ENCODE results near the gene CACNB1. TPM values are rescaled to one million over a fixed set of nuclear protein-coding genes. Genes with fewer than 3 reads are reported as not detected.

CACNB1 gene
- polyA plus RNA-seq, 1 donor (not counting 4 experiments of a cell fraction or from before 2014, with no cell fraction given) = 4.0 TPM

DNA sequence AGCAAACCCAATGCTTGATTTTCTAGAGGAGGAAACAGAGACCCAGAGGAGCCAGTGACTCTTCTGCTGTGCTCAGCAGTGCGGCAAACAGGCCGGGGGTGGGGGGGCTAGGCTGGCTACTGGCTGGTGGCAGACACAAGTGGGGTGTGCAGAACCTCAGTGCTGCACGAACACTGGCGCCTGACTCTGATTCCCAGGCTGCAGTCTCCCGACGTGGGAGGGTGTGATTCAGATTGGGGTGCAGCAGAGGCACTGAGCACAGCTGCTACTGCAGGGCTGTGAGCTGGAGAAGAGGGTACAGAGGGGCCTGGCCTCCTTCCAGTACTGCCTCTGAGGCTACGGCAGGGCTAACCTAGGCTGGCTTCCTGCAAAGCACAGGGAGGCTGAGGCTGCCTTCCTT, 10.7 kb upstream of the CACNB1 start:
- no peak for FAIRE-seq
- H3K4me2 ChIP-seq (ENCODE audit: control insufficient read depth, extremely low read depth, insufficient read depth, low read depth, low read length) = no peak overlapping the region
- no peak for TF ChIP-seq EZH2 (IDR thresholded peaks at IDR 0.05; ENCODE audit: low read length)
- no peaks in the 10 kb centered on the region for H3K9me1 ChIP-seq (ENCODE audit: control insufficient read depth, extremely low read depth, insufficient read depth, low read length)
- DNase-seq (ENCODE audit: low read depth, low spot score) = no peak
- peaks cover 4% of the 10 kb centered on the region for H4K20me1 ChIP-seq (ENCODE audit: control insufficient read depth, extremely low read depth, insufficient read depth, low read length)
- H3K79me2 ChIP-seq (ENCODE audit: control insufficient read depth, insufficient read depth, low read length) = no peaks in the 10 kb centered on the region
- H3K4me1 ChIP-seq (ENCODE audit: control insufficient read depth, extremely low read depth, insufficient read depth, low read length) = peaks cover 10% of the 10 kb centered on the region
- peaks cover 14 to 19% of the 10 kb centered on the region in 2 experiments for H3K36me3 ChIP-seq (ENCODE audit: control insufficient read depth in 2 of 2, extremely low read depth in 1 of 2, insufficient read depth in 2 of 2, low read length in 2 of 2)
- peaks cover 41% of the 10 kb centered on the region for H3K27me3 ChIP-seq (ENCODE audit: control insufficient read depth, extremely low read depth, insufficient read depth, low read length)
- H3K27ac ChIP-seq (ENCODE audit: control insufficient read depth, insufficient read depth, low read length) = no peak overlapping the region
- dilution Hi-C loops (cut with MboI; ENCODE audit: extremely low pct_ligation_motif_present, low sequenced_read_pairs) = no loop called here
- no peaks in the 10 kb centered on the region for H3K9me3 ChIP-seq (ENCODE audit: control insufficient read depth, low read depth, low read length)
- no peak overlapping the region for H3K4me3 ChIP-seq (ENCODE audit: control insufficient read depth in 2 of 3, extremely low read depth in 1 of 3, insufficient read depth in 2 of 3, low read depth in 1 of 3, low read length in 3 of 3)
- no peak overlapping the region for H2AFZ ChIP-seq (ENCODE audit: control insufficient read depth, low read length)
- H3K9ac ChIP-seq (ENCODE audit: control insufficient read depth, extremely low read depth, insufficient read depth, low read length) = no peak overlapping the region

DNA sequence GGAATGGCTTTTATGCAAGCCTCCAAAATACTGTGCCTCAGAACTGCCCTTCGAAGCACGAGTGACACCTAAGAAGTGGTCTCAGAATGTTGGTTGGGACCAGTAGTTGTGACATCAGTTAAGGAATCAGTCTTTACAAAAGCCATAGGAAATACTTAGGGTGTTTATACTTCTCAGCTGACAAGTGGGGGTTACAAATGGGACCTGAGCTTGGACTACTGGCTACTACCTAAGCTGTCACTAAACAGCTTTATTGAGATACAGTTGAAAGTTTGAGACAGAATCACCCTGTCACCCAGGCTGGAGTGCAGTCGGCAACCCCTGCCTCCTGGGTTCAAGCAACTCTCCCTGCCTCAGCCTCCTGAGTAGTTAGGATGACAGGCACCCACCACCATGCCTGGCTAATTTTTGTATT, 7.7 kb upstream of the CACNB1 start:
- Histone ChIP-seq H3K27ac (ENCODE audit: control insufficient read depth, insufficient read depth, low read length) (no peak overlapping the region), H3K9ac (ENCODE audit: control insufficient read depth, extremely low read depth, insufficient read depth, low read length) (no peak overlapping the region), H3K9me1 (ENCODE audit: control insufficient read depth, extremely low read depth, insufficient read depth, low read length) (no peaks in the 10 kb centered on the region), H3K4me2 (ENCODE audit: control insufficient read depth, extremely low read depth, insufficient read depth, low read depth, low read length) (no peak overlapping the region), H3K79me2 (ENCODE audit: control insufficient read depth, insufficient read depth, low read length) (peaks cover 28% of the 10 kb centered on the region), H3K27me3 (ENCODE audit: control insufficient read depth, extremely low read depth, insufficient read depth, low read length) (peaks cover 16% of the 10 kb centered on the region), H4K20me1 (ENCODE audit: control insufficient read depth, extremely low read depth, insufficient read depth, low read length) (peaks cover 14% of the 10 kb centered on the region), H3K9me3 (ENCODE audit: control insufficient read depth, low read depth, low read length) (no peaks in the 10 kb centered on the region), H3K4me1 (ENCODE audit: control insufficient read depth, extremely low read depth, insufficient read depth, low read length) (peaks cover 20% of the 10 kb centered on the region), H3K36me3 (ENCODE audit: control insufficient read depth in 2 of 2, extremely low read depth in 1 of 2, insufficient read depth in 2 of 2, low read length in 2 of 2) (peaks cover 22 to 31% of the 10 kb centered on the region in 2 experiments), H3K4me3 (ENCODE audit: control insufficient read depth in 2 of 3, extremely low read depth in 1 of 3, insufficient read depth in 2 of 3, low read depth in 1 of 3, low read length in 3 of 3) (no peak overlapping the region), H2AFZ (ENCODE audit: control insufficient read depth, low read length) (no peak overlapping the region)
- no peak for FAIRE-seq
- TF ChIP-seq, protein P1, sequence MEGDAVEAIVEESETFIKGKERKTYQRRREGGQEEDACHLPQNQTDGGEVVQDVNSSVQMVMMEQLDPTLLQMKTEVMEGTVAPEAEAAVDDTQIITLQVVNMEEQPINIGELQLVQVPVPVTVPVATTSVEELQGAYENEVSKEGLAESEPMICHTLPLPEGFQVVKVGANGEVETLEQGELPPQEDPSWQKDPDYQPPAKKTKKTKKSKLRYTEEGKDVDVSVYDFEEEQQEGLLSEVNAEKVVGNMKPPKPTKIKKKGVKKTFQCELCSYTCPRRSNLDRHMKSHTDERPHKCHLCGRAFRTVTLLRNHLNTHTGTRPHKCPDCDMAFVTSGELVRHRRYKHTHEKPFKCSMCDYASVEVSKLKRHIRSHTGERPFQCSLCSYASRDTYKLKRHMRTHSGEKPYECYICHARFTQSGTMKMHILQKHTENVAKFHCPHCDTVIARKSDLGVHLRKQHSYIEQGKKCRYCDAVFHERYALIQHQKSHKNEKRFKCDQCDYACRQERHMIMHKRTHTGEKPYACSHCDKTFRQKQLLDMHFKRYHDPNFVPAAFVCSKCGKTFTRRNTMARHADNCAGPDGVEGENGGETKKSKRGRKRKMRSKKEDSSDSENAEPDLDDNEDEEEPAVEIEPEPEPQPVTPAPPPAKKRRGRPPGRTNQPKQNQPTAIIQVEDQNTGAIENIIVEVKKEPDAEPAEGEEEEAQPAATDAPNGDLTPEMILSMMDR (optimal IDR thresholded peaks at IDR 0.05 in 1 of 3, IDR thresholded peaks at IDR 0.05 in 1 of 3, conservative IDR thresholded peaks at IDR 0.05 in 1 of 3; ENCODE audit: extremely low read depth in 1 of 3, insufficient read depth in 2 of 3, low read length in 3 of 3) = no peak
- no peak for TF ChIP-seq EZH2 (IDR thresholded peaks at IDR 0.05; ENCODE audit: low read length)
- DNase-seq (ENCODE audit: low read depth, low spot score) = no peak
- dilution Hi-C loops (cut with MboI; ENCODE audit: extremely low pct_ligation_motif_present, low sequenced_read_pairs) = no loop called here

DNA sequence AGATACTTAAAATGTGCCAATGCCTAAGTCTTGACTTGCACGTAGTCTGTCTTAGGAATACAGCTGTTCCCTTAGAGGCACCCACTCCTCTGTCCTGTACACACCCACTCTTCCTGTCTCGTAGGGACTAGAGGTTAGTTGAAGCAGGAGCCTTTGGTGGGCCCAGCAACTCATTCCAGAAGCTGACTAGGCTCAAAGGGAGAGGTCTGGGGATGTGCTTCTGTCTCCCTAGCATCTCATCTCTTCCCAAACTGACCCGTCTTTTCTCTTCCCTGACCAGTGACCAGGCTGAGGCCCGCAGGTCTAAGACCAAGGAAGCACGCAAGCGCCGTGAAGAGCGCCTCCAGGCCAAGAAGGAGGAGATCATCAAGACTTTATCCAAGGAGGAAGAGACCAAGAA, 6.8 kb upstream of the CACNB1 start:
- DNase-seq (ENCODE audit: low read depth, low spot score) = no peak
- no peak for TF ChIP-seq EZH2 (IDR thresholded peaks at IDR 0.05; ENCODE audit: low read length)
- TF ChIP-seq, protein P1 (optimal IDR thresholded peaks at IDR 0.05 in 1 of 3, IDR thresholded peaks at IDR 0.05 in 1 of 3, conservative IDR thresholded peaks at IDR 0.05 in 1 of 3; ENCODE audit: extremely low read depth in 1 of 3, insufficient read depth in 2 of 3, low read length in 3 of 3) = no peak
- no peak for FAIRE-seq
- H3K27ac ChIP-seq (ENCODE audit: control insufficient read depth, insufficient read depth, low read length) = no peak overlapping the region
- H3K4me3 ChIP-seq (ENCODE audit: control insufficient read depth in 2 of 3, extremely low read depth in 1 of 3, insufficient read depth in 2 of 3, low read depth in 1 of 3, low read length in 3 of 3) = no peak overlapping the region
- H3K79me2 ChIP-seq (ENCODE audit: control insufficient read depth, insufficient read depth, low read length) = peaks cover 29% of the 10 kb centered on the region
- peaks cover 14% of the 10 kb centered on the region for H4K20me1 ChIP-seq (ENCODE audit: control insufficient read depth, extremely low read depth, insufficient read depth, low read length)
- H3K36me3 ChIP-seq (ENCODE audit: control insufficient read depth in 2 of 2, extremely low read depth in 1 of 2, insufficient read depth in 2 of 2, low read length in 2 of 2) = peaks cover 22 to 31% of the 10 kb centered on the region in 2 experiments
- H2AFZ ChIP-seq (ENCODE audit: control insufficient read depth, low read length) = no peak overlapping the region
- H3K4me2 ChIP-seq (ENCODE audit: control insufficient read depth, extremely low read depth, insufficient read depth, low read depth, low read length) = no peak overlapping the region
- no peaks in the 10 kb centered on the region for H3K9me3 ChIP-seq (ENCODE audit: control insufficient read depth, low read depth, low read length)
- peaks cover 9% of the 10 kb centered on the region for H3K27me3 ChIP-seq (ENCODE audit: control insufficient read depth, extremely low read depth, insufficient read depth, low read length)
- no peaks in the 10 kb centered on the region for H3K9me1 ChIP-seq (ENCODE audit: control insufficient read depth, extremely low read depth, insufficient read depth, low read length)
- no peak overlapping the region for H3K9ac ChIP-seq (ENCODE audit: control insufficient read depth, extremely low read depth, insufficient read depth, low read length)
- dilution Hi-C loops (cut with MboI; ENCODE audit: extremely low pct_ligation_motif_present, low sequenced_read_pairs) = no loop called here
- peaks cover 16% of the 10 kb centered on the region for H3K4me1 ChIP-seq (ENCODE audit: control insufficient read depth, extremely low read depth, insufficient read depth, low read length)

Measured in keratinocyte (primary cell).